IMR-90 (cell line): ENCODE results near the gene ADAMTS17. TPM values are rescaled to one million over a fixed set of nuclear protein-coding genes. Genes with fewer than 3 reads are reported as not detected.

ENCODE experiments used
- ATAC-seq: fragments of 200-7000 bp; cut with Tn5 transposase; 2 replicates; pipeline ENCODE4 v1.9.1; 2020; ENCODE audit warnings: low read depth, mild to moderate bottlenecking, moderate library complexity
- BruUV-seq: library from RNA; stranded (reverse); fragments of 400-500 nt; replicated peaks from 2 replicates; lab custom pipeline; 2021; lab: Mats Ljungman, UMichigan
- CTCF ChIA-PET: fragments of 300-600 bp; formaldehyde crosslinking; extraction: SDS; loops from one replicate; lab custom pipeline; 2021; ENCODE audit warnings: antibody characterized with exemption; lab: Yijun Ruan, JAX
- POLR2A ChIA-PET: fragments of 300-600 bp; sonication (Branson Sonifier 250); formaldehyde crosslinking; loops from one replicate; lab custom pipeline; 2022; ENCODE audit warnings: antibody characterized with exemption; ENCODE audit not compliant: unreplicated experiment; lab: Charles Lee
- DNase-seq: peaks from one replicate; pipeline ENCODE4 v3.0.0; 2013
- H2AFZ ChIP-seq: replicated peaks from 2 replicates; pipeline ENCODE3; 2013; ENCODE audit warnings: low read length, mild to moderate bottlenecking; ENCODE audit not compliant: poor library complexity
- H2AK5ac ChIP-seq: 2 replicates; pipeline ENCODE4 v1.6.1; 2013; ENCODE audit warnings: low read depth, low read length, inconsistent platforms
- H2AK9ac ChIP-seq: replicated peaks from 2 replicates; pipeline ENCODE3; 2013; ENCODE audit warnings: mild to moderate bottlenecking, low read depth, low read length, moderate library complexity; ENCODE audit not compliant: poor library complexity
- H2BK120ac ChIP-seq: 2 replicates; pipeline ENCODE4 v1.6.1; 2013; ENCODE audit warnings: low read depth, low read length, inconsistent platforms
- H2BK15ac ChIP-seq: 3 replicates; pipeline ENCODE4 v1.6.1; 2013; ENCODE audit warnings: low read depth, low read length, inconsistent platforms
- H2BK20ac ChIP-seq: 2 replicates; pipeline ENCODE4 v1.6.1; 2013; ENCODE audit warnings: low read depth, mild to moderate bottlenecking, inconsistent platforms, low read length, moderate library complexity
- H2BK5ac ChIP-seq: 2 replicates; pipeline ENCODE4 v1.6.1; 2013; ENCODE audit warnings: mild to moderate bottlenecking, low read depth, low read length, inconsistent platforms; ENCODE audit not compliant: poor library complexity, severe bottlenecking
- H3K14ac ChIP-seq: replicated peaks from 2 replicates; pipeline ENCODE4 v1.6.1; 2013; ENCODE audit warnings: low read depth, low read length, inconsistent platforms
- H3K18ac ChIP-seq: 2 replicates; pipeline ENCODE4 v1.6.1; 2013; ENCODE audit warnings: low read depth, low read length, control low read depth
- H3K23ac ChIP-seq: 2 replicates; pipeline ENCODE4 v1.6.1; 2013; ENCODE audit warnings: low read depth, low read length, inconsistent platforms
- H3K27ac ChIP-seq: 2 replicates; pipeline ENCODE4 v1.5.1; 2013; ENCODE audit warnings: mild to moderate bottlenecking, control low read depth, low read length; ENCODE audit not compliant: insufficient read depth
- H3K27me3 ChIP-seq: 2 replicates; pipeline ENCODE4 v1.6.1; 2013; ENCODE audit warnings: low read length; ENCODE audit not compliant: control insufficient read depth, insufficient read depth
- H3K36me3 ChIP-seq: 2 replicates; pipeline ENCODE4 v1.6.1; 2013; ENCODE audit warnings: low read length, mixed read lengths; ENCODE audit not compliant: control insufficient read depth, insufficient read depth
- H3K4ac ChIP-seq: 2 replicates; pipeline ENCODE4 v1.6.1; 2013; ENCODE audit warnings: low read depth, low read length, inconsistent platforms
- H3K4me1 ChIP-seq: 2 replicates; pipeline ENCODE4 v1.6.1; 2013; ENCODE audit warnings: low read length, mixed read lengths; ENCODE audit not compliant: control insufficient read depth, insufficient read depth
- H3K4me2 ChIP-seq: 2 replicates; pipeline ENCODE4 v1.6.1; 2013; ENCODE audit warnings: low read depth, mild to moderate bottlenecking, control low read depth, low read length, moderate library complexity
- H3K4me3 ChIP-seq: 2 replicates; pipeline ENCODE4 v1.5.1; 2013; ENCODE audit warnings: low read depth, mild to moderate bottlenecking, control low read depth, low read length, moderate library complexity; ENCODE audit not compliant: insufficient read depth
- H3K56ac ChIP-seq: 2 replicates; pipeline ENCODE4 v1.6.1; 2013; ENCODE audit warnings: low read length, inconsistent platforms; ENCODE audit not compliant: insufficient read depth; ENCODE audit errors: extremely low read depth
- H3K79me1 ChIP-seq, 2 experiments: 2 replicates each; pipeline ENCODE4 v1.6.1; 2013; ENCODE audit warnings: low read length in 2 of 2, inconsistent platforms in 1 of 2, low read depth in 1 of 2
- H3K9ac ChIP-seq: 2 replicates; pipeline ENCODE4 v1.6.1; 2013; ENCODE audit warnings: low read depth, low read length, control low read depth
- H3K9me1 ChIP-seq: 2 replicates; pipeline ENCODE4 v1.6.1; 2013; ENCODE audit warnings: low read length, inconsistent platforms; ENCODE audit not compliant: insufficient read depth
- H3K9me3 ChIP-seq: 2 replicates; pipeline ENCODE4 v1.6.1; 2013; ENCODE audit warnings: low read length; ENCODE audit not compliant: control insufficient read depth, insufficient read depth
- H4K20me1 ChIP-seq: 2 replicates; pipeline ENCODE4 v1.6.1; 2013; ENCODE audit warnings: low read length, inconsistent platforms; ENCODE audit not compliant: insufficient read depth
- H4K5ac ChIP-seq: 2 replicates; pipeline ENCODE4 v1.6.1; 2013; ENCODE audit warnings: mild to moderate bottlenecking, low read depth, low read length, control low read depth
- H4K8ac ChIP-seq, 2 experiments: 2 replicates each; pipeline ENCODE4 v1.6.1; 2013; ENCODE audit warnings: low read depth in 2 of 2, low read length in 2 of 2, control low read depth in 1 of 2, inconsistent platforms in 1 of 2
- H4K91ac ChIP-seq: 2 replicates; pipeline ENCODE4 v1.6.1; 2013; ENCODE audit warnings: low read depth, low read length, inconsistent platforms; ENCODE audit not compliant: insufficient read depth
- BHLHE40 ChIP-seq: fragments of 150-350 bp; IDR thresholded peaks from 2 replicates; pipeline ENCODE4 v1.6.1; 2016; ENCODE audit warnings: mild to moderate bottlenecking, low read depth, low read length
- CEBPB ChIP-seq: IDR thresholded peaks from 2 replicates; pipeline ENCODE4 v1.6.1; 2012; ENCODE audit warnings: low read depth, low read length, improper control_type of control experiment
- CHD1 ChIP-seq: IDR thresholded peaks from 2 replicates; pipeline ENCODE4 v1.6.1; 2012; ENCODE audit warnings: low read depth, low read length, improper control_type of control experiment
- CTCF ChIP-seq: conservative IDR thresholded peaks from 2 replicates; pipeline ENCODE4 v1.5.1; 2012; ENCODE audit warnings: mild to moderate bottlenecking, low read depth, low read length, improper control_type of control experiment
- ELK1 ChIP-seq: fragments of 150-350 bp; IDR thresholded peaks from 2 replicates; pipeline ENCODE4 v1.6.1; 2016; ENCODE audit warnings: low read depth, mild to moderate bottlenecking, low read length, moderate library complexity, borderline replicate concordance
- FOS ChIP-seq: fragments of 150-350 bp; IDR thresholded peaks from 2 replicates; pipeline ENCODE4 v1.6.1; 2016; ENCODE audit warnings: low read depth, low read length
- MAFK ChIP-seq: IDR thresholded peaks from 2 replicates; pipeline ENCODE4 v1.6.1; 2012; ENCODE audit warnings: low read depth, low read length, improper control_type of control experiment
- MAZ ChIP-seq: IDR thresholded peaks from 2 replicates; pipeline ENCODE4 v1.6.1; 2012; ENCODE audit warnings: low read depth, mild to moderate bottlenecking, low read length, improper control_type of control experiment, moderate library complexity, borderline replicate concordance
- MXI1 ChIP-seq: IDR thresholded peaks from 2 replicates; pipeline ENCODE4 v1.6.1; 2012; ENCODE audit warnings: low read depth, mild to moderate bottlenecking, low read length, moderate library complexity, borderline replicate concordance
- NFE2L2 ChIP-seq: fragments of 150-350 bp; IDR thresholded peaks from 2 replicates; pipeline ENCODE4 v1.6.1; 2016; ENCODE audit warnings: low read depth, mild to moderate bottlenecking, low read length
- POLR2A ChIP-seq: IDR thresholded peaks from 2 replicates; pipeline ENCODE4 v1.6.1; 2012; ENCODE audit warnings: mild to moderate bottlenecking, low read depth, low read length
- RAD21 ChIP-seq: IDR thresholded peaks from 2 replicates; pipeline ENCODE4 v1.6.1; 2012; ENCODE audit warnings: low read length, improper control_type of control experiment
- RCOR1 ChIP-seq: IDR thresholded peaks from 2 replicates; pipeline ENCODE4 v1.6.1; 2012; ENCODE audit warnings: mild to moderate bottlenecking, low read length, improper control_type of control experiment; ENCODE audit not compliant: insufficient replicate concordance
- RFX5 ChIP-seq: IDR thresholded peaks from 2 replicates; pipeline ENCODE4 v1.8.0; 2012; ENCODE audit warnings: low read depth, mild to moderate bottlenecking, low read length, moderate library complexity
- SMC3 ChIP-seq: fragments of 150-350 bp; IDR thresholded peaks from 2 replicates; pipeline ENCODE4 v1.6.1; 2016; ENCODE audit warnings: low read depth, mild to moderate bottlenecking, antibody characterized with exemption, low read length, moderate library complexity
- USF2 ChIP-seq: fragments of 150-350 bp; IDR thresholded peaks from 2 replicates; pipeline ENCODE4 v1.6.1; 2017; ENCODE audit warnings: mild to moderate bottlenecking, antibody characterized with exemption, low read length, low read depth
- WGBS, 2 experiments: methylation state at CpG; one replicate each; pipeline versions ENCODE4 v1.1.5 to v1.1.7; 2013; ENCODE audit warnings: missing lambda C conversion rate in 2 of 2; ENCODE audit not compliant: insufficient read length in 1 of 2; ENCODE audit errors: extremely low coverage in 2 of 2; 5-methylcytosine and 5-hydroxymethylcytosine counted together
- dilution Hi-C: fragments of 300-500 bp; cut with HindIII; formaldehyde crosslinking; loops from one replicate; pipeline ENCODE4 v1.14.3; 2018; ENCODE audit warnings: low sequenced_read_pairs; ENCODE audit not compliant: unreplicated experiment
- in situ Hi-C: fragments of 300-500 bp; cut with MboI; formaldehyde crosslinking; loops from 3 replicates; pipeline ENCODE4 v1.14.3; 2019; ENCODE audit warnings: low sequenced_read_pairs, inconsistent platforms, mixed read lengths
- intact Hi-C: fragments of 100-400 bp; cut with micrococcal nuclease; formaldehyde crosslinking; loops from 2 replicates; pipeline ENCODE4 v1.10.0; 2022
- polyA plus RNA-seq, 3 experiments: library from polyadenylated mRNA; depleted of rRNA; stranded (reverse); fragments of >200 nt; gene quantifications; 2 replicates each; pipeline ENCODE4 v1.2.3, GENCODE V29; 2012; ENCODE audit warnings: low replicate concordance in 1 of 3
- total RNA-seq: library from RNA; depleted of rRNA; stranded (reverse); fragments of >200 nt; gene quantifications from 2 replicates; pipeline ENCODE4 v1.2.3, GENCODE V29; 2012

ADAMTS17 gene
- total and polyA plus RNA-seq, 2 of the 4 experiments (the other 2 are of a cell fraction), result 0.03 TPM; not detected in 1

DNA sequence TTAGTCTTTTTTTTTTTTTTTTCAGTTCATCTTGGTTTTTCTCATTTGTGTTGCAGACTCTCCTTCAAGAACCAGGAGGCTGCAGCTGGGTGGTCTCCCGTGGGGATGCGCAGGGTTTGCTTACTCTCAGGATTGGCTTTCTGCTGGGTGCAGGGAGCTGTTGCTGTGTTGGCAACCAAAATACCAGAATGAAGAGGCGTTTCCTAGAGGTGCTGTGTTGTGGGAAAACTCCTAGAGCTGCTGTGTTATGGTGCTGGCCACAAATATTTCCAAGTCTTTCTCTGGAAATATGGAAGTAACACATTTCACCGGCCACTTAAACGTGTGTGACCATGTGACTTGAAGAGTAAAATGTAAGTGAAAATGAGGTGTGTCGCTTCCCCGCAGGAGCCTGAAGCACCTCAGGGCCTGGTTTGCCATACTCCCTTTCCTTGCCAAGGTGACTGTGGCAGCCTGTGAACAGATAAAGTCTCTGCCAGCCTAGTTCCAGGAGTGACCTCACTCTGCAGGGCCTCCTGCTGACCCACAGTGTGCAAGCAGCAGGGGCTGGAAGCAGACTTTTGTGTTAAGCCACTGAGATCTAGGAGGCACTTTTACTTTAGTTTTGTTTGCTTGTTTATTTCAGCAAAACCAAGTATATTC lies 258.9 kb downstream of the ADAMTS17 start:
- Histone ChIP-seq H3K27ac (no peak overlapping the region), H4K5ac (no peak overlapping the region), H2AK9ac (no peak overlapping the region), H4K91ac (no peak overlapping the region), H3K14ac (no peak overlapping the region), H4K8ac (no peak overlapping the region), H3K4me3 (no peak overlapping the region), H3K9me3 (no peaks in the 10 kb centered on the region), H3K56ac (no peak overlapping the region), H2AK5ac (no peak overlapping the region), H2AFZ (no peak overlapping the region), H3K9me1 (no peaks in the 10 kb centered on the region), H2BK120ac (no peak overlapping the region), H3K4me2 (no peak overlapping the region), H3K23ac (no peak overlapping the region), H3K4ac (no peak overlapping the region), H2BK5ac (no peak overlapping the region), H3K36me3 (no peaks in the 10 kb centered on the region), H3K27me3 (no peaks in the 10 kb centered on the region), H2BK15ac (no peak overlapping the region), H3K79me1 (no peaks in the 10 kb centered on the region), H3K18ac (no peak overlapping the region), H2BK20ac (no peak overlapping the region), H3K4me1 (no peaks in the 10 kb centered on the region), H3K9ac (no peak overlapping the region), H4K20me1 (no peaks in the 10 kb centered on the region)
- dilution Hi-C loops (no loop called here), intact Hi-C loops (no loop called here), in situ Hi-C loops (no loop called here)
- 60% methylated on average over 1 of the region's 7 CpGs; no CpG with 5 or more reads in 1 of the 2 experiments for WGBS, 2 experiments
- no TSS peak for BruUV-seq
- TF ChIP-seq MAFK (no peak), FOS (no peak), CHD1 (no peak), SMC3 (no peak), RAD21 (no peak), ELK1 (no peak), USF2 (no peak), MAZ (no peak), CEBPB (no peak), POLR2A (no peak), MXI1 (no peak), NFE2L2 (no peak), RCOR1 (no peak), RFX5 (no peak), CTCF (no peak), BHLHE40 (no peak)
- DNase-seq (no peak), ATAC-seq (no peak)
- ChIA-PET POLR2A (no interaction called here), CTCF (no interaction called here)
